Head of caudate nucleus (tissue), 42 donors: ENCODE results near the gene N4BP2L2.

Source experiments
- DNase-seq, 42 donors: peaks; one replicate each; pipeline versions ENCODE4 v3.0.0 to v3.0.0-alpha.2; 2020 to 2021; ENCODE audit warnings: mixed read lengths in 7 of 42
- intact Hi-C: fragments of 100-400 bp; cut with DNase I; formaldehyde crosslinking; loops from one replicate; pipeline ENCODE4 v1.15.0; 2022

N4BP2L2 gene

GRCh38 chr13:32476021-32476731, 62.4 kb downstream of the N4BP2L2 start:
- intact Hi-C loops: no loop called here
- no peak for DNase-seq

GRCh38 chr13:32474999-32475792, 63.4 kb downstream of the N4BP2L2 start:
- intact Hi-C loops: no loop called here
- DNase-seq: no peak

GRCh38 chr13:32473650-32474049, 64.9 kb downstream of the N4BP2L2 start:
- DNase-seq: no peak
- intact Hi-C loops: no loop called here

- DNase-seq: no peak
- intact Hi-C loops: no loop called here
Measured at GRCh38 chr13:32472194-32472621, 66.4 kb downstream of the N4BP2L2 start.

- intact Hi-C loops: no loop called here
- DNase-seq: peak in 41 of 42 donors; percentile 17 to 86 (median 65)
Measured at GRCh38 chr13:32471187-32471922, 67.2 kb downstream of the N4BP2L2 start.

- intact Hi-C loops: no loop called here
- no peak for DNase-seq
Measured at GRCh38 chr13:32468502-32469142, 70.0 kb downstream of the N4BP2L2 start.

GRCh38 chr13:32456591-32456990, 82.0 kb downstream of the N4BP2L2 start:
- DNase-seq: no peak
- intact Hi-C loops: no loop called here

GRCh38 chr13:32455594-32455903, 83.0 kb downstream of the N4BP2L2 start:
- intact Hi-C loops: no loop called here
- no peak for DNase-seq

- intact Hi-C loops: no loop called here
- DNase-seq: no peak
Measured at GRCh38 chr13:32454886-32455593, 83.6 kb downstream of the N4BP2L2 start.

- intact Hi-C loops: no loop called here
- no peak for DNase-seq
Measured at GRCh38 chr13:32453981-32454380, 84.6 kb downstream of the N4BP2L2 start.

GRCh38 chr13:32448972-32449371, 89.6 kb downstream of the N4BP2L2 start:
- no peak for DNase-seq
- intact Hi-C loops: no loop called here

- intact Hi-C loops: no loop called here
- no peak for DNase-seq
Measured at GRCh38 chr13:32447894-32448623, 90.5 kb downstream of the N4BP2L2 start.

GRCh38 chr13:32446773-32447465, 91.7 kb downstream of the N4BP2L2 start:
- DNase-seq: no peak
- intact Hi-C loops: no loop called here

- DNase-seq: no peak
- intact Hi-C loops: no loop called here
Measured at GRCh38 chr13:32446220-32446619, 92.4 kb downstream of the N4BP2L2 start.

GRCh38 chr13:32445461-32445860, 93.1 kb downstream of the N4BP2L2 start:
- intact Hi-C loops: no loop called here
- no peak for DNase-seq

- DNase-seq: peak in 27 of 42 donors; percentile 18 to 69 (median 41)
- intact Hi-C loops: no loop called here
Measured at GRCh38 chr13:32443111-32443510, 95.5 kb downstream of the N4BP2L2 start.

- intact Hi-C loops: no loop called here
- no peak for DNase-seq
Measured at GRCh38 chr13:32438871-32439270, 99.7 kb downstream of the N4BP2L2 start.

GRCh38 chr13:32432856-32433255, 105.7 kb downstream of the N4BP2L2 start:
- intact Hi-C loops: no loop called here
- no peak for DNase-seq
